Measurements from ENCODE around the gene PTN. TPM values are rescaled to one million over a fixed set of nuclear protein-coding genes. Genes with fewer than 3 reads are reported as not detected.
A peak's percentile ranks its signal among the peaks of the same experiment; 100 is the strongest.

Gene PTN
- total RNA-seq, 3 donors from 2014 or later, result 0.48 to 343 (median 51.1) TPM

DNA sequence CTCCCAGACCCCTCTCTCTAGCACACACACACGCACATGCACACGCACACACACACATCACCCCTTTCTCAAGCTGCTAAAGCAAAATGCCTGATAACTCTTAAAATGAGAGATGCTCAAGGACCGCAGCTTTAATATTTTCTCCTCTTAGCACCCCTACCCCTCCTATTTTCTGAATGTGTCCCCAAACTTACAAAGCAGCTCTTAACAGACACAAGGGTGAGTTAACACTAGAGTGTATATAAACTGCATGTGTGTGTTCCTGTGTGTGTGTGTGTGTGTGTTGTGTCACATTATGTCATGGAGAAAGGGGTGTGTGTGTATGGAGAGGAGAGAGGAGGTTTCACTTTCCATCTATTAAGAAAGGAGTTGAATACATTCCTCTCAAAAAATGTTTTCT lies 1.3 kb downstream of the PTN start:
- intact Hi-C loops (cut with DNase I; ENCODE audit: low total_unique reads), result no loop called here
- DNase-seq (ENCODE audit: low spot score in 2 of 2), result no peak
- Histone ChIP-seq H3K4me1 (peaks cover 0 to 4% of the 10 kb centered on the region in 2 donors), H3K27me3 (no peaks in the 10 kb centered on the region), H3K27ac (peak overlapping the region; percentile 68 to 89), H3K9me3 (no peaks in the 10 kb centered on the region), H3K4me3 (peak overlapping the region in 2 of 3 donors; percentile 50 to 67), H3K36me3 (no peaks in the 10 kb centered on the region)
- no peak for TF ChIP-seq POLR2A (IDR thresholded peaks at IDR 0.05)
- no peak for TF ChIP-seq POLR2AphosphoS5 (IDR thresholded peaks at IDR 0.05)
- TF ChIP-seq, protein P1, sequence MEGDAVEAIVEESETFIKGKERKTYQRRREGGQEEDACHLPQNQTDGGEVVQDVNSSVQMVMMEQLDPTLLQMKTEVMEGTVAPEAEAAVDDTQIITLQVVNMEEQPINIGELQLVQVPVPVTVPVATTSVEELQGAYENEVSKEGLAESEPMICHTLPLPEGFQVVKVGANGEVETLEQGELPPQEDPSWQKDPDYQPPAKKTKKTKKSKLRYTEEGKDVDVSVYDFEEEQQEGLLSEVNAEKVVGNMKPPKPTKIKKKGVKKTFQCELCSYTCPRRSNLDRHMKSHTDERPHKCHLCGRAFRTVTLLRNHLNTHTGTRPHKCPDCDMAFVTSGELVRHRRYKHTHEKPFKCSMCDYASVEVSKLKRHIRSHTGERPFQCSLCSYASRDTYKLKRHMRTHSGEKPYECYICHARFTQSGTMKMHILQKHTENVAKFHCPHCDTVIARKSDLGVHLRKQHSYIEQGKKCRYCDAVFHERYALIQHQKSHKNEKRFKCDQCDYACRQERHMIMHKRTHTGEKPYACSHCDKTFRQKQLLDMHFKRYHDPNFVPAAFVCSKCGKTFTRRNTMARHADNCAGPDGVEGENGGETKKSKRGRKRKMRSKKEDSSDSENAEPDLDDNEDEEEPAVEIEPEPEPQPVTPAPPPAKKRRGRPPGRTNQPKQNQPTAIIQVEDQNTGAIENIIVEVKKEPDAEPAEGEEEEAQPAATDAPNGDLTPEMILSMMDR (IDR thresholded peaks at IDR 0.05), result no peak

DNA sequence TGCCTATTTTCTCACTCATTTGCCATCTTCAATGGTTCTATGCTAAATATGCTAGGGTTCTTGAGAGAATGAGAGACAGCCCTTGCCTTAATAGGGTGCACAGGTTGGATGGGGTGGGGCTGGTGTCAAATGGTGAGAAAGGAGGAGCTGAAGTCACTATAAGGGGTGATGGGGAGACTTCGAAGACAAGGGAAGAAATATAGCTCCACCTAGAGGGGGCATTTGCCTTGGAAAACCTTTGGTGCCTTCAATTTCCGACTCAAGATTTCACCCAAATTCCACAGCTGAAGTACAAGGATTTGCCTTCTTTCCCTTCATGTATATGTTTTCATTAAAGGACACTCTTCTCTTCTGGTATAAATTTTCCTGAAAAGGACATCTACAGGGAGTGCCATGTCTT lies 5.6 kb downstream of the PTN start:
- Histone ChIP-seq H3K27ac (peak overlapping the region; percentile 2 to 89), H3K4me3 (no peak overlapping the region), H3K9me3 (no peaks in the 10 kb centered on the region), H3K27me3 (no peaks in the 10 kb centered on the region), H3K36me3 (no peaks in the 10 kb centered on the region), H3K4me1 (no peaks in the 10 kb centered on the region)
- no peak for DNase-seq (ENCODE audit: low spot score in 2 of 2)
- TF ChIP-seq, protein P1 (IDR thresholded peaks at IDR 0.05), result no peak
- no peak for TF ChIP-seq POLR2A (IDR thresholded peaks at IDR 0.05)
- no peak for TF ChIP-seq POLR2AphosphoS5 (IDR thresholded peaks at IDR 0.05)
- intact Hi-C loops (cut with DNase I; ENCODE audit: low total_unique reads), result no loop called here

DNA sequence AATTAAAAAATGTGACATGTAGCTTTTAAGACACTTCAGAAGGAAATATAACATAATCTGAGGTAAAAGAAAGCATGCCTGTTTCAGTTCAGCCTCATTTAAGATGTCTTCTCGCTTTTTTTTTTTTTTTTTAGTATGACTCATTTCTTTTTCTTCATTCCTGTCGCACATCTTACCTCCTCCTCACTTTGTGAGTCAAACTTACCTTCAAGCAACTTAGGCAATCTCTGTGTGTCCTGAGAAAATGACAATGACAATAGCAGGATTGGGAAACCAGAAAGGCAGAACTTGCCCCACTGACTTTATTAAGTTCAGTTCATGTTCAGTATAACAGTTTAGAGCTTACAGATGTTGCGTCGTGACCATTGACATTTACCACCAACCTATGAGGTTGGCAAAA lies 7.7 kb downstream of the PTN start:
- Histone ChIP-seq H3K4me1 (no peaks in the 10 kb centered on the region), H3K27ac (peak overlapping the region; percentile 83 to 89), H3K4me3 (no peak overlapping the region), H3K9me3 (no peaks in the 10 kb centered on the region), H3K36me3 (no peaks in the 10 kb centered on the region), H3K27me3 (no peaks in the 10 kb centered on the region)
- intact Hi-C loops (cut with DNase I; ENCODE audit: low total_unique reads), result no loop called here
- no peak for TF ChIP-seq POLR2AphosphoS5 (IDR thresholded peaks at IDR 0.05)
- TF ChIP-seq, protein P1 (IDR thresholded peaks at IDR 0.05), result no peak
- TF ChIP-seq POLR2A (IDR thresholded peaks at IDR 0.05), result no peak
- DNase-seq (ENCODE audit: low spot score in 2 of 2), result no peak

DNA sequence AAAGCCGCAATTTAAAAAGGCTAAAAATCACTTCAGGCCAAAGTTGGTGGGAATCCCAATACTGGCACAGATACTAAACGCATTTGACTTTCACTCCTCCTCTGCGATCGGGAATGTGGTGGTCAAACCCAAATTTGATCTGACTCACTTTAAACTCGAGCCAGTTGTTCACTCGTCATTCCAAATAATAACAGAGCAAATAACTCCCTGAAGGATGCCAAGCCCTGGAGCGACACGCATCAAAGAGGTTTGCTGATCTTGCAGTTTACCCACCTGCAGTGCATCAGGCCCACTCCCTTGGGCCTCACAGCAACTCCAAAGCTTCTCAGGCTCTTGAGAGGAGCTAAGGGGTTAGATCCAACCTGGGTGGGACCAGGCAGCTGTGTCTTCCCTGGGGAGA lies 12.2 kb downstream of the PTN start:
- no peaks in the 10 kb centered on the region for H3K36me3 ChIP-seq
- H3K4me1 ChIP-seq, result no peaks in the 10 kb centered on the region
- H3K9me3 ChIP-seq, result no peaks in the 10 kb centered on the region
- DNase-seq (ENCODE audit: low spot score in 2 of 2), result no peak
- TF ChIP-seq, protein P1 (IDR thresholded peaks at IDR 0.05), result no peak
- TF ChIP-seq POLR2A (IDR thresholded peaks at IDR 0.05), result no peak
- TF ChIP-seq POLR2AphosphoS5 (IDR thresholded peaks at IDR 0.05), result no peak
- no peaks in the 10 kb centered on the region for H3K27me3 ChIP-seq
- H3K27ac ChIP-seq, result peak overlapping the region; percentile 71 to 74
- H3K4me3 ChIP-seq, result peak overlapping the region in 1 of 3 donors; percentile 8
- intact Hi-C loops (cut with DNase I; ENCODE audit: low total_unique reads), result no loop called here

DNA sequence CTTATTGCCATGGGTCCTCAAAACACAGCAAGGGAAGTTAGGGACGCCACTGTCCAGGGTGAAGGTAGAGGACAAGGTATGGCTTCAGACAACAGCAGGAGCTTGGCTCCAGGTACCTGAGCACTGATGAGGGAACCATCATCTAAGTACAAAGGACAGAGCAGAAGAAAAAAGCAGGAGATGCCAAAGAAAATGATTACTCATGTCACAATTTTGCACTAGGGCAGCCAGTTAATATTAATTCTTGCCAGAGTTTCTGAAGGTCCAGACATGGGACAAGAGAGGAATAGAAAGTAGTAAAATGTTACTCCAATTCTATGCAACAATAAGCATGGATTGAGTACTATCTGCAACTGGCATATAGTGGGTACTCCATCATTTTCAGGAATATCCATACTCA lies 14.1 kb downstream of the PTN start:
- intact Hi-C loops (cut with DNase I; ENCODE audit: low total_unique reads), result loop anchor here (1.0 kb wide), 1 partner anchor 16 kb away; no protein-coding TSS in a partner anchor
- peak overlapping the region; percentile 71 to 74 for H3K27ac ChIP-seq
- no peak overlapping the region for H3K4me3 ChIP-seq
- no peaks in the 10 kb centered on the region for H3K9me3 ChIP-seq
- no peaks in the 10 kb centered on the region for H3K27me3 ChIP-seq
- H3K4me1 ChIP-seq, result no peaks in the 10 kb centered on the region
- no peaks in the 10 kb centered on the region for H3K36me3 ChIP-seq
- TF ChIP-seq, protein P1 (IDR thresholded peaks at IDR 0.05), result no peak
- TF ChIP-seq POLR2A (IDR thresholded peaks at IDR 0.05), result no peak
- TF ChIP-seq POLR2AphosphoS5 (IDR thresholded peaks at IDR 0.05), result no peak
- DNase-seq (ENCODE audit: low spot score in 2 of 2), result no peak

Measured in breast epithelium (tissue), 4 donors.